ENCODE measurements around the gene CYGB. TPM values are rescaled to one million over a fixed set of nuclear protein-coding genes. Genes with fewer than 3 reads are reported as not detected.
A peak's percentile ranks its signal among the peaks of the same experiment; 100 is the strongest.

CYGB gene
- total and polyA plus RNA-seq, 2 of the 13 experiments (the other 11 are each of a cell fraction or from before 2014, with no cell fraction given): 18.9 to 27.1 TPM

DNA sequence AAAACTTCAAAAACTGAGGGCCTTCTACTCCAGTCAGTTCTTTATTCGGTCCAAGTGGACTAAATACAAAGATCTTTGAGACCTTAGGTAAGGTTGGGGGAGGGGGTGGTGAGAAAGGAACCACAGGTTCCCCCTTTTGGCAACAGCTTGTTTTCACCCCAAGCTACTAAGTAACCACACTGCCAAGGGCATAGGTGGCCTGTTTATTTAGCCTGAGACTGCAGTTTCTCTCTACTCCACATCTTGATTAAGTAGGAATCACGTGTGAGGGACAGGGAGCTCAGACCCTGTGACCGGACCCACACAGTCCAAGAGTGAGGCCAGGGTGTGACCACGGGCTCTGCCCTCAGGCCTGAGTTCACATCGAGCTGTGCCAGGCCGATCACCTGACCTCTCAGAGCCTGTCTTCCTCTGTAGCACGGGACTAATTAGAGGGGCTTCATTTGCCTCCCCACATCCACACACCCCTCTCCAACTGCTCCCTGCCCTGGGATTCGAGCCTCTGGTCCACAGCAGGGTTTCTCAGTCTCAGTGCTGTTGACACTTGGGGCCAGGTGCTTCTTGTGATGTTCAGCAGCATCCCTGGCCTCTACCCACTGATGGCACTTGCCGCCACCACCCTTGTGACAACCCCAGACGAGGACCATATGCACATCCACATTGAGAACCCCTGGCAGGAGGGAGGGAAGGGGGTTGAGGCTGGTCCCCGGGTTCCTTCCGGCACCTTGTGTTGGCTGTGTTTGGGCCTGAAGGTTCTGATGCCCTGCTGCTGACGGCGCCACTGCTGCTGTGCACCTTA, 30.3 kb upstream of the CYGB start (continued):
- TF ChIP-seq, protein P1, sequence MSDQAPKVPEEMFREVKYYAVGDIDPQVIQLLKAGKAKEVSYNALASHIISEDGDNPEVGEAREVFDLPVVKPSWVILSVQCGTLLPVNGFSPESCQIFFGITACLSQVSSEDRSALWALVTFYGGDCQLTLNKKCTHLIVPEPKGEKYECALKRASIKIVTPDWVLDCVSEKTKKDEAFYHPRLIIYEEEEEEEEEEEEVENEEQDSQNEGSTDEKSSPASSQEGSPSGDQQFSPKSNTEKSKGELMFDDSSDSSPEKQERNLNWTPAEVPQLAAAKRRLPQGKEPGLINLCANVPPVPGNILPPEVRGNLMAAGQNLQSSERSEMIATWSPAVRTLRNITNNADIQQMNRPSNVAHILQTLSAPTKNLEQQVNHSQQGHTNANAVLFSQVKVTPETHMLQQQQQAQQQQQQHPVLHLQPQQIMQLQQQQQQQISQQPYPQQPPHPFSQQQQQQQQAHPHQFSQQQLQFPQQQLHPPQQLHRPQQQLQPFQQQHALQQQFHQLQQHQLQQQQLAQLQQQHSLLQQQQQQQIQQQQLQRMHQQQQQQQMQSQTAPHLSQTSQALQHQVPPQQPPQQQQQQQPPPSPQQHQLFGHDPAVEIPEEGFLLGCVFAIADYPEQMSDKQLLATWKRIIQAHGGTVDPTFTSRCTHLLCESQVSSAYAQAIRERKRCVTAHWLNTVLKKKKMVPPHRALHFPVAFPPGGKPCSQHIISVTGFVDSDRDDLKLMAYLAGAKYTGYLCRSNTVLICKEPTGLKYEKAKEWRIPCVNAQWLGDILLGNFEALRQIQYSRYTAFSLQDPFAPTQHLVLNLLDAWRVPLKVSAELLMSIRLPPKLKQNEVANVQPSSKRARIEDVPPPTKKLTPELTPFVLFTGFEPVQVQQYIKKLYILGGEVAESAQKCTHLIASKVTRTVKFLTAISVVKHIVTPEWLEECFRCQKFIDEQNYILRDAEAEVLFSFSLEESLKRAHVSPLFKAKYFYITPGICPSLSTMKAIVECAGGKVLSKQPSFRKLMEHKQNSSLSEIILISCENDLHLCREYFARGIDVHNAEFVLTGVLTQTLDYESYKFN (CRISPR knock-in tag; conservative IDR thresholded peaks at IDR 0.05): peak; percentile 24; the same call in 1 of the 2 replicates
- TF ChIP-seq FOXJ3 (CRISPR knock-in tag; IDR thresholded peaks at IDR 0.05; ENCODE audit: borderline replicate concordance): peak; percentile 42; the same call in 1 of the 2 replicates
- no peak for TF ChIP-seq CREB1 (IDR thresholded peaks at IDR 0.05)
- TF ChIP-seq CREB1 (CRISPR knock-in tag; IDR thresholded peaks at IDR 0.05): no peak
- TF ChIP-seq KDM2A (CRISPR knock-in tag; IDR thresholded peaks at IDR 0.05; ENCODE audit: borderline replicate concordance, low read depth): peak; percentile 90
- TF ChIP-seq SAFB2 (CRISPR knock-in tag; IDR thresholded peaks at IDR 0.05; ENCODE audit: borderline replicate concordance, low read depth): no peak
- TF ChIP-seq, protein P2, sequence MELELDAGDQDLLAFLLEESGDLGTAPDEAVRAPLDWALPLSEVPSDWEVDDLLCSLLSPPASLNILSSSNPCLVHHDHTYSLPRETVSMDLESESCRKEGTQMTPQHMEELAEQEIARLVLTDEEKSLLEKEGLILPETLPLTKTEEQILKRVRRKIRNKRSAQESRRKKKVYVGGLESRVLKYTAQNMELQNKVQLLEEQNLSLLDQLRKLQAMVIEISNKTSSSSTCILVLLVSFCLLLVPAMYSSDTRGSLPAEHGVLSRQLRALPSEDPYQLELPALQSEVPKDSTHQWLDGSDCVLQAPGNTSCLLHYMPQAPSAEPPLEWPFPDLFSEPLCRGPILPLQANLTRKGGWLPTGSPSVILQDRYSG (CRISPR knock-in tag; IDR thresholded peaks at IDR 0.05): no peak
- peak; percentile 92; the same call in 1 of the 2 replicates for TF ChIP-seq PAF1 (CRISPR knock-in tag; IDR thresholded peaks at IDR 0.05)
- TF ChIP-seq, protein P3, sequence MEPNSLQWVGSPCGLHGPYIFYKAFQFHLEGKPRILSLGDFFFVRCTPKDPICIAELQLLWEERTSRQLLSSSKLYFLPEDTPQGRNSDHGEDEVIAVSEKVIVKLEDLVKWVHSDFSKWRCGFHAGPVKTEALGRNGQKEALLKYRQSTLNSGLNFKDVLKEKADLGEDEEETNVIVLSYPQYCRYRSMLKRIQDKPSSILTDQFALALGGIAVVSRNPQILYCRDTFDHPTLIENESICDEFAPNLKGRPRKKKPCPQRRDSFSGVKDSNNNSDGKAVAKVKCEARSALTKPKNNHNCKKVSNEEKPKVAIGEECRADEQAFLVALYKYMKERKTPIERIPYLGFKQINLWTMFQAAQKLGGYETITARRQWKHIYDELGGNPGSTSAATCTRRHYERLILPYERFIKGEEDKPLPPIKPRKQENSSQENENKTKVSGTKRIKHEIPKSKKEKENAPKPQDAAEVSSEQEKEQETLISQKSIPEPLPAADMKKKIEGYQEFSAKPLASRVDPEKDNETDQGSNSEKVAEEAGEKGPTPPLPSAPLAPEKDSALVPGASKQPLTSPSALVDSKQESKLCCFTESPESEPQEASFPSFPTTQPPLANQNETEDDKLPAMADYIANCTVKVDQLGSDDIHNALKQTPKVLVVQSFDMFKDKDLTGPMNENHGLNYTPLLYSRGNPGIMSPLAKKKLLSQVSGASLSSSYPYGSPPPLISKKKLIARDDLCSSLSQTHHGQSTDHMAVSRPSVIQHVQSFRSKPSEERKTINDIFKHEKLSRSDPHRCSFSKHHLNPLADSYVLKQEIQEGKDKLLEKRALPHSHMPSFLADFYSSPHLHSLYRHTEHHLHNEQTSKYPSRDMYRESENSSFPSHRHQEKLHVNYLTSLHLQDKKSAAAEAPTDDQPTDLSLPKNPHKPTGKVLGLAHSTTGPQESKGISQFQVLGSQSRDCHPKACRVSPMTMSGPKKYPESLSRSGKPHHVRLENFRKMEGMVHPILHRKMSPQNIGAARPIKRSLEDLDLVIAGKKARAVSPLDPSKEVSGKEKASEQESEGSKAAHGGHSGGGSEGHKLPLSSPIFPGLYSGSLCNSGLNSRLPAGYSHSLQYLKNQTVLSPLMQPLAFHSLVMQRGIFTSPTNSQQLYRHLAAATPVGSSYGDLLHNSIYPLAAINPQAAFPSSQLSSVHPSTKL (CRISPR knock-in tag; IDR thresholded peaks at IDR 0.05): peak; percentile 64; the same call in 1 of the 2 replicates
- TF ChIP-seq NCOA1 (CRISPR knock-in tag; IDR thresholded peaks at IDR 0.05): no peak
- TF ChIP-seq HNRNPL (IDR thresholded peaks at IDR 0.05; ENCODE audit: low read depth, low read length): 0 out of 2 replicates have a peak, but pooled peaks have one; percentile 50
- no peak for TF ChIP-seq PPARG (CRISPR knock-in tag; conservative IDR thresholded peaks at IDR 0.05)
- TF ChIP-seq, protein P4, sequence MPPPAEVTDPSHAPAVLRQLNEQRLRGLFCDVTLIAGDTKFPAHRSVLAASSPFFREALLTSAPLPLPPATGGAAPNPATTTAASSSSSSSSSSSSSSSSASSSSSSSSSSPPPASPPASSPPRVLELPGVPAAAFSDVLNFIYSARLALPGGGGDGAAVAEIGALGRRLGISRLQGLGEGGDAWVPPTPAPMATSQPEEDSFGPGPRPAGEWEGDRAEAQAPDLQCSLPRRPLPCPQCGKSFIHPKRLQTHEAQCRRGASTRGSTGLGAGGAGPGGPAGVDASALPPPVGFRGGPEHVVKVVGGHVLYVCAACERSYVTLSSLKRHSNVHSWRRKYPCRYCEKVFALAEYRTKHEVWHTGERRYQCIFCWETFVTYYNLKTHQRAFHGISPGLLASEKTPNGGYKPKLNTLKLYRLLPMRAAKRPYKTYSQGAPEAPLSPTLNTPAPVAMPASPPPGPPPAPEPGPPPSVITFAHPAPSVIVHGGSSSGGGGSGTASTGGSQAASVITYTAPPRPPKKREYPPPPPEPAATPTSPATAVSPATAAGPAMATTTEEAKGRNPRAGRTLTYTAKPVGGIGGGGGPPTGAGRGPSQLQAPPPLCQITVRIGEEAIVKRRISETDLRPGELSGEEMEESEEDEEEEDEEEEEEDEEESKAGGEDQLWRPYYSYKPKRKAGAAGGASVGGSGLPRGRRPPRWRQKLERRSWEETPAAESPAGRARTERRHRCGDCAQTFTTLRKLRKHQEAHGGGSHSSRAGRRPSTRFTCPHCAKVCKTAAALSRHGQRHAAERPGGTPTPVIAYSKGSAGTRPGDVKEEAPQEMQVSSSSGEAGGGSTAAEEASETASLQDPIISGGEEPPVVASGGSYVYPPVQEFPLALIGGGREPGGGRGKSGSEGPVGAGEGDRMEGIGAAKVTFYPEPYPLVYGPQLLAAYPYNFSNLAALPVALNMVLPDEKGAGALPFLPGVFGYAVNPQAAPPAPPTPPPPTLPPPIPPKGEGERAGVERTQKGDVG (CRISPR knock-in tag; IDR thresholded peaks at IDR 0.05; ENCODE audit: borderline replicate concordance): no peak
- no peak; the same call in 1 of the 2 replicates for TF ChIP-seq HOXA5 (CRISPR knock-in tag; IDR thresholded peaks at IDR 0.05)
- no peak for TF ChIP-seq ZKSCAN8 (CRISPR knock-in tag; IDR thresholded peaks at IDR 0.05; ENCODE audit: borderline replicate concordance)
- no peak for TF ChIP-seq CBX2 (IDR thresholded peaks at IDR 0.05; ENCODE audit: low read depth, low read length)
- no peak for TF ChIP-seq CBX2 (CRISPR knock-in tag; IDR thresholded peaks at IDR 0.05; ENCODE audit: low read depth)
- no peak for TF ChIP-seq ZNF652 (CRISPR knock-in tag; IDR thresholded peaks at IDR 0.05; ENCODE audit: borderline replicate concordance, low read depth)
